ENCODE measurements around the gene OXSM. TPM values are rescaled to one million over a fixed set of nuclear protein-coding genes. Genes with fewer than 3 reads are reported as not detected.
A peak's percentile ranks its signal among the peaks of the same experiment; 100 is the strongest.

OXSM gene
- total and polyA plus RNA-seq, 10 of the 15 experiments (the other 5 are each of a cell fraction or from before 2014, with no cell fraction given): 12.9 to 37.5 (median 22.1) TPM

- TF ChIP-seq, protein P1, sequence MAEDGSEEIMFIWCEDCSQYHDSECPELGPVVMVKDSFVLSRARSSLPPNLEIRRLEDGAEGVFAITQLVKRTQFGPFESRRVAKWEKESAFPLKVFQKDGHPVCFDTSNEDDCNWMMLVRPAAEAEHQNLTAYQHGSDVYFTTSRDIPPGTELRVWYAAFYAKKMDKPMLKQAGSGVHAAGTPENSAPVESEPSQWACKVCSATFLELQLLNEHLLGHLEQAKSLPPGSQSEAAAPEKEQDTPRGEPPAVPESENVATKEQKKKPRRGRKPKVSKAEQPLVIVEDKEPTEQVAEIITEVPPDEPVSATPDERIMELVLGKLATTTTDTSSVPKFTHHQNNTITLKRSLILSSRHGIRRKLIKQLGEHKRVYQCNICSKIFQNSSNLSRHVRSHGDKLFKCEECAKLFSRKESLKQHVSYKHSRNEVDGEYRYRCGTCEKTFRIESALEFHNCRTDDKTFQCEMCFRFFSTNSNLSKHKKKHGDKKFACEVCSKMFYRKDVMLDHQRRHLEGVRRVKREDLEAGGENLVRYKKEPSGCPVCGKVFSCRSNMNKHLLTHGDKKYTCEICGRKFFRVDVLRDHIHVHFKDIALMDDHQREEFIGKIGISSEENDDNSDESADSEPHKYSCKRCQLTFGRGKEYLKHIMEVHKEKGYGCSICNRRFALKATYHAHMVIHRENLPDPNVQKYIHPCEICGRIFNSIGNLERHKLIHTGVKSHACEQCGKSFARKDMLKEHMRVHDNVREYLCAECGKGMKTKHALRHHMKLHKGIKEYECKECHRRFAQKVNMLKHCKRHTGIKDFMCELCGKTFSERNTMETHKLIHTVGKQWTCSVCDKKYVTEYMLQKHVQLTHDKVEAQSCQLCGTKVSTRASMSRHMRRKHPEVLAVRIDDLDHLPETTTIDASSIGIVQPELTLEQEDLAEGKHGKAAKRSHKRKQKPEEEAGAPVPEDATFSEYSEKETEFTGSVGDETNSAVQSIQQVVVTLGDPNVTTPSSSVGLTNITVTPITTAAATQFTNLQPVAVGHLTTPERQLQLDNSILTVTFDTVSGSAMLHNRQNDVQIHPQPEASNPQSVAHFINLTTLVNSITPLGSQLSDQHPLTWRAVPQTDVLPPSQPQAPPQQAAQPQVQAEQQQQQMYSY (CRISPR knock-in tag; IDR thresholded peaks at IDR 0.05): no peak
- TF ChIP-seq NFIC (IDR thresholded peaks at IDR 0.05; ENCODE audit: low read depth, low read length) (no peak), MYC (IDR thresholded peaks at IDR 0.05; ENCODE audit: insufficient read depth, insufficient read length, insufficient replicate concordance, low read length, severe bottlenecking) (no peak)
Observed at GRCh38 chr3:25804676-25805075, 14.8 kb downstream of the OXSM start (continued).

DNA sequence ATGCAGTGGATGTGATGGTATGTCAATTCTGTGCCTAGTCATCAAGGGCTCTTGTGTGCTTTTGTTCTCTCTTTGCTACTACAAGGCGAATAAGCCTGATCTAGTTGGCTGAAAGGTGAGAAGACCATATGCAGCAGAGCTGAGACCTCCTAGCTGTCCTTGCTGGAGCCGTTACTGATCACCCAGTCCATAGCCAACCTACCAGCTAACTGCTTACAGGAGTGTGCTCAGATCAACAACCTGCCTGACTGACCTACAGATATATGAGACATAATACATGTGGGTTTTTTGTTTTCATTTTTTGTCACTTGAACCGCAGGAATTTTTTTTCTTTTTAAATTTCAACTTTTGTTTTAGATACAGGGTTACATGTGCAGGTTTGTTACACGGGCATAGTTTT lies 22.8 kb downstream of the OXSM start:
- FAIRE-seq (no peak), ATAC-seq (peak; percentile 54), DNase-seq (ENCODE audit: low read depth, low spot score) (no peak)
- intact Hi-C loops (cut with micrococcal nuclease; ENCODE audit: unreplicated experiment): no loop called here
- Histone ChIP-seq H3K36me3 (ENCODE audit: control insufficient read depth in 2 of 2, insufficient read depth in 2 of 2, low read length in 1 of 2) (no peaks in the 10 kb centered on the region), H3K4me1 (ENCODE audit: control insufficient read depth, insufficient read depth, low read length) (peaks cover 2% of the 10 kb centered on the region; the same call in 1 of the 2 replicates), H3K4me2 (ENCODE audit: control insufficient read depth, insufficient read depth) (no peak overlapping the region), H3K27ac (ENCODE audit: control insufficient read depth, insufficient read depth) (no peak overlapping the region), H3K4me3 (no peak overlapping the region), H3K79me2 (ENCODE audit: control insufficient read depth, insufficient read depth, low read length) (no peaks in the 10 kb centered on the region), H2AFZ (ENCODE audit: control insufficient read depth, low read depth, low read length) (no peak overlapping the region), H3K27me3 (replicated peaks in 1 of 2; ENCODE audit: control insufficient read depth in 2 of 2, insufficient read depth in 2 of 2, low read length in 1 of 2) (0 out of 4 replicates have a peak, but pooled peaks cover 0 to 2% of the 10 kb centered on the region in 2 experiments), H4K20me1 (ENCODE audit: control insufficient read depth, insufficient read depth) (no peaks in the 10 kb centered on the region), H3K9me3 (replicated peaks; ENCODE audit: control insufficient read depth, insufficient read depth, low read length) (no peaks in the 10 kb centered on the region), H3K9ac (ENCODE audit: control insufficient read depth, insufficient read depth, low read length) (no peak overlapping the region)
- CTCF ChIA-PET: interaction anchor here (0.9 kb wide), 1 partner anchor 289 kb away, joined by 3 read pairs; no protein-coding TSS in a partner anchor
- WGBS (ENCODE audit: insufficient coverage, insufficient replicate concordance, low lambda C conversion rate, missing lambda C conversion rate): 25% methylated on average over 4 of the region's 4 CpGs
- BruUV-seq (replicated peaks): no TSS peak
- POLR2A ChIA-PET: no interaction called here
- RAD21 ChIA-PET (ENCODE audit: unreplicated experiment): no interaction called here
- in situ Hi-C loops (cut with MboI): no loop called here
- SMC1A ChIA-PET (ENCODE audit: uncharacterized antibody, unreplicated experiment): no interaction called here
- TF ChIP-seq MAX (IDR thresholded peaks at IDR 0.05; ENCODE audit: low read depth, low read length) (no peak), TARDBP (IDR thresholded peaks at IDR 0.05; ENCODE audit: borderline replicate concordance) (no peak), MXI1 (IDR thresholded peaks at IDR 0.05; ENCODE audit: low read depth, low read length) (no peak), HCFC1 (IDR thresholded peaks at IDR 0.05; ENCODE audit: low read length) (no peak), MEF2B (IDR thresholded peaks at IDR 0.05; ENCODE audit: partially characterized antibody, poor library complexity, severe bottlenecking) (no peak), IKZF1 (conservative IDR thresholded peaks at IDR 0.05) (no peak), NBN (IDR thresholded peaks at IDR 0.05) (no peak), RFX5 (IDR thresholded peaks at IDR 0.05; ENCODE audit: low read depth, low read length) (no peak), YBX1 (IDR thresholded peaks at IDR 0.05) (no peak), ESRRA (IDR thresholded peaks at IDR 0.05; ENCODE audit: low read length) (no peak), SRF (IDR thresholded peaks at IDR 0.05; ENCODE audit: low read depth in 2 of 2, low read length in 2 of 2) (no peak), NFYB (IDR thresholded peaks at IDR 0.05; ENCODE audit: insufficient read depth, low read depth, low read length) (no peak), HDGF (IDR thresholded peaks at IDR 0.05) (no peak), POLR2AphosphoS5 (IDR thresholded peaks at IDR 0.05; ENCODE audit: low read length) (no peak)
- TF ChIP-seq, protein P2, sequence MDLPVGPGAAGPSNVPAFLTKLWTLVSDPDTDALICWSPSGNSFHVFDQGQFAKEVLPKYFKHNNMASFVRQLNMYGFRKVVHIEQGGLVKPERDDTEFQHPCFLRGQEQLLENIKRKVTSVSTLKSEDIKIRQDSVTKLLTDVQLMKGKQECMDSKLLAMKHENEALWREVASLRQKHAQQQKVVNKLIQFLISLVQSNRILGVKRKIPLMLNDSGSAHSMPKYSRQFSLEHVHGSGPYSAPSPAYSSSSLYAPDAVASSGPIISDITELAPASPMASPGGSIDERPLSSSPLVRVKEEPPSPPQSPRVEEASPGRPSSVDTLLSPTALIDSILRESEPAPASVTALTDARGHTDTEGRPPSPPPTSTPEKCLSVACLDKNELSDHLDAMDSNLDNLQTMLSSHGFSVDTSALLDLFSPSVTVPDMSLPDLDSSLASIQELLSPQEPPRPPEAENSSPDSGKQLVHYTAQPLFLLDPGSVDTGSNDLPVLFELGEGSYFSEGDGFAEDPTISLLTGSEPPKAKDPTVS (IDR thresholded peaks at IDR 0.05; ENCODE audit: low read depth, low read length): no peak
- TF ChIP-seq, protein P3, sequence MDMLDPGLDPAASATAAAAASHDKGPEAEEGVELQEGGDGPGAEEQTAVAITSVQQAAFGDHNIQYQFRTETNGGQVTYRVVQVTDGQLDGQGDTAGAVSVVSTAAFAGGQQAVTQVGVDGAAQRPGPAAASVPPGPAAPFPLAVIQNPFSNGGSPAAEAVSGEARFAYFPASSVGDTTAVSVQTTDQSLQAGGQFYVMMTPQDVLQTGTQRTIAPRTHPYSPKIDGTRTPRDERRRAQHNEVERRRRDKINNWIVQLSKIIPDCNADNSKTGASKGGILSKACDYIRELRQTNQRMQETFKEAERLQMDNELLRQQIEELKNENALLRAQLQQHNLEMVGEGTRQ (IDR thresholded peaks at IDR 0.05; ENCODE audit: borderline replicate concordance, low read depth, low read length): no peak
